ENCODE measurements around the gene EXOC3L1.

The EXOC3L1 gene

GRCh38 chr16:67186550-67186950 lies 3.4 kb downstream of the EXOC3L1 start:
- CTCF ChIA-PET = interaction anchor here (1.8 to 4.9 kb wide), 4 partner anchors 8 to 209 kb away, joined by 4 to 43 read pairs (median 16); partner anchors contain the start of gene ELMO3
- peaks cover 2% of the 10 kb centered on the region for H3K36me3 Mint-ChIP-seq
- peaks cover 35% of the 10 kb centered on the region for H3K27me3 Mint-ChIP-seq
- no peak overlapping the region for H3K27ac Mint-ChIP-seq
- no peaks in the 10 kb centered on the region for H3K9me3 Mint-ChIP-seq
- DNase-seq = no peak
- H3K4me3 Mint-ChIP-seq = no peak overlapping the region
- H3K4me1 Mint-ChIP-seq = peaks cover 19% of the 10 kb centered on the region

- Mint-ChIP-seq H3K27ac (no peak overlapping the region), H3K9me3 (no peaks in the 10 kb centered on the region), H3K4me3 (peak overlapping the region; percentile 74), H3K27me3 (peaks cover 35% of the 10 kb centered on the region), H3K36me3 (peaks cover 2% of the 10 kb centered on the region), H3K4me1 (peaks cover 16% of the 10 kb centered on the region)
- CTCF ChIA-PET = interaction anchor here (0.9 to 4.9 kb wide), 22 partner anchors 9 to 290 kb away, joined by 3 to 43 read pairs (median 7); partner anchors contain the start of genes B3GNT9, ELMO3, FBXL8 and FHOD1
- DNase-seq = no peak
Observed at GRCh38 chr16:67185651-67186134, 4.2 kb downstream of the EXOC3L1 start.

GRCh38 chr16:67184995-67185650 lies 4.8 kb downstream of the EXOC3L1 start:
- Mint-ChIP-seq H3K27ac (peak overlapping the region; percentile 50), H3K36me3 (peaks cover 2% of the 10 kb centered on the region), H3K4me3 (peak overlapping the region; percentile 74), H3K9me3 (no peaks in the 10 kb centered on the region), H3K27me3 (peaks cover 35% of the 10 kb centered on the region), H3K4me1 (peaks cover 16% of the 10 kb centered on the region)
- peak; percentile 91 for DNase-seq
- CTCF ChIA-PET = interaction anchor here (0.9 to 4.9 kb wide), 27 partner anchors 9 to 289 kb away, joined by 3 to 43 read pairs (median 5); partner anchors contain the start of genes B3GNT9, ELMO3, FBXL8 and FHOD1

- CTCF ChIA-PET = interaction anchor here (0.9 to 4.9 kb wide), 26 partner anchors 8 to 240 kb away, joined by 3 to 43 read pairs (median 6); partner anchors contain the start of genes B3GNT9, ELMO3, FBXL8 and FHOD1
- H3K27me3 Mint-ChIP-seq = peaks cover 35% of the 10 kb centered on the region
- H3K36me3 Mint-ChIP-seq = peaks cover 2% of the 10 kb centered on the region
- no peak for DNase-seq
- H3K9me3 Mint-ChIP-seq = no peaks in the 10 kb centered on the region
- H3K4me3 Mint-ChIP-seq = no peak overlapping the region
- no peak overlapping the region for H3K27ac Mint-ChIP-seq
- peaks cover 19% of the 10 kb centered on the region for H3K4me1 Mint-ChIP-seq
Observed at GRCh38 chr16:67184453-67184994, 5.4 kb downstream of the EXOC3L1 start.

- CTCF ChIA-PET = interaction anchor here (0.9 to 4.9 kb wide), 17 partner anchors 10 to 239 kb away, joined by 3 to 43 read pairs (median 4); partner anchors contain the start of genes B3GNT9, FBXL8, NOL3 and TMEM208
- H3K36me3 Mint-ChIP-seq = peaks cover 4% of the 10 kb centered on the region
- no peak within 1 kb of the TSS for H3K27ac Mint-ChIP-seq
- no peaks in the 10 kb centered on the region for H3K9me3 Mint-ChIP-seq
- peaks cover 25% of the 10 kb centered on the region for H3K4me1 Mint-ChIP-seq
- H3K27me3 Mint-ChIP-seq = peaks cover 39% of the 10 kb centered on the region
- DNase-seq = peak; percentile 98
- H3K4me3 Mint-ChIP-seq = no peak within 1 kb of the TSS
Observed at GRCh38 chr16:67183627-67184452, 6.1 kb downstream of the EXOC3L1 start, which contains the start of gene MATCAP1. Gene MATCAP1 (minus strand): TSS chr16:67183963. CDS start chr16:67180610, 3,353 bp downstream.

GRCh38 chr16:67183284-67183626 lies 6.7 kb downstream of the EXOC3L1 start:
- DNase-seq = no peak
- no peak overlapping the region for H3K4me3 Mint-ChIP-seq
- H3K27ac Mint-ChIP-seq = no peak overlapping the region
- H3K9me3 Mint-ChIP-seq = no peaks in the 10 kb centered on the region
- peaks cover 5% of the 10 kb centered on the region for H3K36me3 Mint-ChIP-seq
- CTCF ChIA-PET = interaction anchor here (1.1 to 4.9 kb wide), 6 partner anchors 9 to 206 kb away, joined by 3 to 26 read pairs (median 4); partner anchors contain the start of genes FBXL8 and TRADD
- H3K27me3 Mint-ChIP-seq = peaks cover 45% of the 10 kb centered on the region
- peaks cover 30% of the 10 kb centered on the region for H3K4me1 Mint-ChIP-seq

GRCh38 chr16:67182288-67182687 lies 7.6 kb downstream of the EXOC3L1 start:
- peaks cover 9% of the 10 kb centered on the region for H3K36me3 Mint-ChIP-seq

GRCh38 chr16:67181346-67181745 lies 8.6 kb downstream of the EXOC3L1 start:
- Mint-ChIP-seq H3K9me3 (no peaks in the 10 kb centered on the region), H3K4me1 (peaks cover 42% of the 10 kb centered on the region), H3K36me3 (peaks cover 10% of the 10 kb centered on the region), H3K4me3 (no peak overlapping the region), H3K27me3 (peaks cover 52% of the 10 kb centered on the region), H3K27ac (no peak overlapping the region)
- no peak for DNase-seq
- CTCF ChIA-PET = interaction anchor here (1.0 to 1.4 kb wide), 3 partner anchors 18 to 164 kb away, joined by 3 to 4 read pairs (median 4); no protein-coding TSS in a partner anchor

More at GRCh38 chr16:67182288-67182687, 7.6 kb downstream of the EXOC3L1 start:
- H3K4me1 Mint-ChIP-seq = peaks cover 38% of the 10 kb centered on the region
- no peak overlapping the region for H3K4me3 Mint-ChIP-seq
- peaks cover 51% of the 10 kb centered on the region for H3K27me3 Mint-ChIP-seq
- H3K27ac Mint-ChIP-seq = no peak overlapping the region
- no peak for DNase-seq
- CTCF ChIA-PET = interaction anchor here (1.2 to 4.9 kb wide), 4 partner anchors 8 to 205 kb away, joined by 3 to 26 read pairs (median 4); no protein-coding TSS in a partner anchor
- no peaks in the 10 kb centered on the region for H3K9me3 Mint-ChIP-seq

GRCh38 chr16:67180166-67180565 lies 9.8 kb downstream of the EXOC3L1 start:
- no peaks in the 10 kb centered on the region for H3K9me3 Mint-ChIP-seq
- no peak for DNase-seq
- peaks cover 54% of the 10 kb centered on the region for H3K27me3 Mint-ChIP-seq
- H3K36me3 Mint-ChIP-seq = peaks cover 12% of the 10 kb centered on the region
- CTCF ChIA-PET = interaction anchor here (1.0 to 1.4 kb wide), 4 partner anchors 17 to 162 kb away, joined by 4 to 6 read pairs (median 4); no protein-coding TSS in a partner anchor
- H3K4me3 Mint-ChIP-seq = no peak overlapping the region
- no peak overlapping the region for H3K27ac Mint-ChIP-seq
- H3K4me1 Mint-ChIP-seq = peaks cover 41% of the 10 kb centered on the region

GRCh38 chr16:67179421-67180080 lies 10.4 kb downstream of the EXOC3L1 start:
- CTCF ChIA-PET = interaction anchor here (0.7 to 1.4 kb wide), 7 partner anchors 10 to 218 kb away, joined by 3 to 6 read pairs (median 4); partner anchors contain the start of genes CES3 and NOL3
- DNase-seq = peak; percentile 55
- H3K27me3 Mint-ChIP-seq = peaks cover 54% of the 10 kb centered on the region
- peaks cover 36% of the 10 kb centered on the region for H3K4me1 Mint-ChIP-seq
- H3K27ac Mint-ChIP-seq = no peak overlapping the region
- H3K36me3 Mint-ChIP-seq = peaks cover 12% of the 10 kb centered on the region
- no peaks in the 10 kb centered on the region for H3K9me3 Mint-ChIP-seq
- peak overlapping the region; percentile 38 for H3K4me3 Mint-ChIP-seq

GRCh38 chr16:67177743-67178699 lies 11.9 kb downstream of the EXOC3L1 start:
- H3K9me3 Mint-ChIP-seq = no peaks in the 10 kb centered on the region
- H3K27ac Mint-ChIP-seq = no peak overlapping the region
- CTCF ChIA-PET = interaction anchor here (0.7 to 3.5 kb wide), 8 partner anchors 7 to 216 kb away, joined by 3 to 17 read pairs (median 4); partner anchors contain the start of gene CES3
- peak overlapping the region; percentile 63 for H3K4me3 Mint-ChIP-seq
- H3K27me3 Mint-ChIP-seq = peaks cover 66% of the 10 kb centered on the region
- H3K36me3 Mint-ChIP-seq = peaks cover 15% of the 10 kb centered on the region
- DNase-seq = peak; percentile 82
- peaks cover 45% of the 10 kb centered on the region for H3K4me1 Mint-ChIP-seq

GRCh38 chr16:67176662-67177061 lies 13.3 kb downstream of the EXOC3L1 start:
- no peak overlapping the region for H3K4me3 Mint-ChIP-seq
- H3K9me3 Mint-ChIP-seq = no peaks in the 10 kb centered on the region
- CTCF ChIA-PET = interaction anchor here (0.6 to 3.5 kb wide), 6 partner anchors 9 to 466 kb away, joined by 3 to 17 read pairs (median 5); no protein-coding TSS in a partner anchor
- peaks cover 52% of the 10 kb centered on the region for H3K4me1 Mint-ChIP-seq
- no peak overlapping the region for H3K27ac Mint-ChIP-seq
- DNase-seq = no peak
- H3K36me3 Mint-ChIP-seq = peaks cover 17% of the 10 kb centered on the region
- H3K27me3 Mint-ChIP-seq = peaks cover 80% of the 10 kb centered on the region

Data from activated naive CD4-positive, alpha-beta T cell treated with anti-CD3 and anti-CD28 coated beads, Interleukin-2, amount 10 ng/mL, durations not matched to agents 7 days and 5 days (primary cell).